ENCODE measurements around the gene CHCHD6.
"Not testable (repeated sequence)": the region's sequence is repeated elsewhere in the genome, so short reads cannot be mapped to it uniquely, and the experiment has no call there.

The CHCHD6 gene

GRCh38 chr3:126766653-126767052, 62.6 kb downstream of the CHCHD6 start:
- DNase-seq (ENCODE audit: low read depth): no peak

- no peak for DNase-seq (ENCODE audit: low read depth)
These were observed 64.9 kb downstream of the CHCHD6 start for GRCh38 chr3:126768903-126769302.

- DNase-seq (ENCODE audit: low read depth): no peak
These were observed 66.1 kb downstream of the CHCHD6 start for GRCh38 chr3:126770096-126770495.

- no peak for DNase-seq (ENCODE audit: low read depth)
These were observed 69.1 kb downstream of the CHCHD6 start for GRCh38 chr3:126773167-126773566.

GRCh38 chr3:126773783-126774182, 69.7 kb downstream of the CHCHD6 start:
- DNase-seq (ENCODE audit: low read depth): no peak

GRCh38 chr3:126777366-126777765, 73.3 kb downstream of the CHCHD6 start:
- no peak for DNase-seq (ENCODE audit: low read depth)

- DNase-seq (ENCODE audit: low read depth): no peak
These were observed 76.6 kb downstream of the CHCHD6 start for GRCh38 chr3:126780666-126781065.

- no peak for DNase-seq (ENCODE audit: low read depth)
These were observed 77.4 kb downstream of the CHCHD6 start for GRCh38 chr3:126781406-126781805.

- DNase-seq (ENCODE audit: low read depth): no peak
These were observed 78.0 kb downstream of the CHCHD6 start for GRCh38 chr3:126781889-126782491.

- no peak for DNase-seq (ENCODE audit: low read depth)
These were observed 78.5 kb downstream of the CHCHD6 start for GRCh38 chr3:126782536-126782935.

- no peak for DNase-seq (ENCODE audit: low read depth)
These were observed 80.2 kb downstream of the CHCHD6 start for GRCh38 chr3:126784254-126784653.

- not testable (repeated sequence) for DNase-seq (ENCODE audit: low read depth)
These were observed 87.3 kb downstream of the CHCHD6 start for GRCh38 chr3:126791320-126791719.

GRCh38 chr3:126792998-126793397, 89.0 kb downstream of the CHCHD6 start:
- no peak for DNase-seq (ENCODE audit: low read depth)

- no peak for DNase-seq (ENCODE audit: low read depth)
These were observed 93.5 kb downstream of the CHCHD6 start for GRCh38 chr3:126797563-126797962.

- DNase-seq (ENCODE audit: low read depth): no peak
These were observed 94.5 kb downstream of the CHCHD6 start for GRCh38 chr3:126798521-126798920.

- DNase-seq (ENCODE audit: low read depth): no peak
These were observed 95.1 kb downstream of the CHCHD6 start for GRCh38 chr3:126799099-126799498.

- DNase-seq (ENCODE audit: low read depth): not testable (repeated sequence)
These were observed 97.3 kb downstream of the CHCHD6 start for GRCh38 chr3:126801312-126801711.

GRCh38 chr3:126807795-126808194, 103.8 kb downstream of the CHCHD6 start:
- DNase-seq (ENCODE audit: low read depth): no peak

- no peak for DNase-seq (ENCODE audit: low read depth)
These were observed 107.5 kb downstream of the CHCHD6 start for GRCh38 chr3:126811530-126811929.

- DNase-seq (ENCODE audit: low read depth): no peak
These were observed 112.3 kb downstream of the CHCHD6 start for GRCh38 chr3:126816298-126816697.

GRCh38 chr3:126816986-126817777, 113.1 kb downstream of the CHCHD6 start:
- DNase-seq (ENCODE audit: low read depth): no peak

GRCh38 chr3:126817781-126818180, 113.7 kb downstream of the CHCHD6 start:
- no peak for DNase-seq (ENCODE audit: low read depth)

- DNase-seq (ENCODE audit: low read depth): no peak
These were observed 114.5 kb downstream of the CHCHD6 start for GRCh38 chr3:126818400-126819095.

All from T follicular helper cell (primary cell).